ENCODE data around the gene TSR3.

DNA sequence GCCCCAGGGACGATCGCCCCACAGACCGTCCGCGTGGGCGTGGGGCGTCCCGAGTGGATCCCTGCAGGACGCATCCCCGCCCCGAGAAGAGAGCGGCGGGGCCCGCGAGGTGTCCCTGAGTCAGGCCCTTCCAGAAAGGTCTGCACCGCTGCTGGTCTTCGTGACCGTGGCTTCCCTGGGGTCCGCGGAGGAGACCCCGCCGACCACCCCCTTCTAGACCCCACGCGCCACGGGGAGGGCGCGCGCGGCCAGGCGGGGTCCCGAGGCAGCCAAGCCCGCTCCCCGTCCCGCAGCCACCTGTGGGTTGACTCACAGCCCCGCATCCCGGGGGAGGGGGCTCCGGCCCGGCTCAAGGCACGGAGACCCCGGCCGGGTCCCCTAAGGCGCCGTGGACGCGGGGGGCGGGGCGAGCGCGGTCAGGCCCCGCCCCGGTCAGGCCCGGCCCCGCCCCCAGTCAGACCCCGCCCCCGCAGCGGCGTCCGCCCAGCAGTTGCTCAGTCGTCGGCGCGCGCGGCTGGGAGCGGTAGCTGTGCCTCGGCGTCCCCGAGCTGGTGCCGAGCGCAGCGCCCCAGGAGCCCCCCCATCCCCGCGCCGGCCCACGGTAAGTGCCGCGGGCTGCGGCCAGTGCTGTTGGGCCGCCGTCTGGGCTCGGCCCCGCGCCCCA lies 18.4 kb downstream of the TSR3 start, which contains the start of gene BAIAP3:
- TF ChIP-seq, protein P1, sequence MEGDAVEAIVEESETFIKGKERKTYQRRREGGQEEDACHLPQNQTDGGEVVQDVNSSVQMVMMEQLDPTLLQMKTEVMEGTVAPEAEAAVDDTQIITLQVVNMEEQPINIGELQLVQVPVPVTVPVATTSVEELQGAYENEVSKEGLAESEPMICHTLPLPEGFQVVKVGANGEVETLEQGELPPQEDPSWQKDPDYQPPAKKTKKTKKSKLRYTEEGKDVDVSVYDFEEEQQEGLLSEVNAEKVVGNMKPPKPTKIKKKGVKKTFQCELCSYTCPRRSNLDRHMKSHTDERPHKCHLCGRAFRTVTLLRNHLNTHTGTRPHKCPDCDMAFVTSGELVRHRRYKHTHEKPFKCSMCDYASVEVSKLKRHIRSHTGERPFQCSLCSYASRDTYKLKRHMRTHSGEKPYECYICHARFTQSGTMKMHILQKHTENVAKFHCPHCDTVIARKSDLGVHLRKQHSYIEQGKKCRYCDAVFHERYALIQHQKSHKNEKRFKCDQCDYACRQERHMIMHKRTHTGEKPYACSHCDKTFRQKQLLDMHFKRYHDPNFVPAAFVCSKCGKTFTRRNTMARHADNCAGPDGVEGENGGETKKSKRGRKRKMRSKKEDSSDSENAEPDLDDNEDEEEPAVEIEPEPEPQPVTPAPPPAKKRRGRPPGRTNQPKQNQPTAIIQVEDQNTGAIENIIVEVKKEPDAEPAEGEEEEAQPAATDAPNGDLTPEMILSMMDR (IDR thresholded peaks at IDR 0.05), result no peak
- no peak for TF ChIP-seq ZFX (IDR thresholded peaks at IDR 0.05; ENCODE audit: borderline replicate concordance)

Data from 22Rv1 (cell line).